ENCODE results near the gene ZNF470. TPM values are rescaled to one million over a fixed set of nuclear protein-coding genes. Genes with fewer than 3 reads are reported as not detected.

ZNF470 gene
- polyA plus RNA-seq, 1 experiment: 3.8 TPM

DNA sequence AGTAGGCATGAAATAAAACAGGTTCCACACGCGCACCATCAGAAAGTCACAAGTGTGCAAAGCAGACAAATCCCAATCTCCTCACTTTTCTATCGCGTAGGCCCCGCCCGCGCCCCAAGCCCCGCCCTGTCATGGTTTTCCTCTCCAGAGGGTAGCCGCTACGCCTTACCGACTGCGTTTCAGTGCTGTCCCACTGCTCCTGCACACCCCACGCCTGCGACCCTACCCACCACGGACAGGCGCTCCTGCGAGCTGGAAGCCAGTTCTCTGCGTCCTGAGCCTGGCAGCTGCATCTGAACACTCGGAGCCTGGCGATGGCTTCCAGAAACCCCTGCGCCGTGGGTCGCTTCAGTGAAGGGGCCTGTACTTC is 379 bp upstream of the ZNF470 start:
- CTCF ChIA-PET: no interaction called here
- no peak for DNase-seq (ENCODE audit: low read depth, low spot score)
- Histone ChIP-seq H3K27ac (ENCODE audit: low read depth, low read length) (peak overlapping the region; percentile 2), H3K27me3 (ENCODE audit: control insufficient read depth, insufficient read depth, low read length) (no peaks in the 10 kb centered on the region), H3K9me3 (ENCODE audit: control insufficient read depth, insufficient read depth, low read length) (peaks cover 56% of the 10 kb centered on the region), H3K4me3 (ENCODE audit: low read depth, low read length) (peak overlapping the region; percentile 98)
- POLR2A ChIA-PET: no interaction called here
- TF ChIP-seq, protein P1, sequence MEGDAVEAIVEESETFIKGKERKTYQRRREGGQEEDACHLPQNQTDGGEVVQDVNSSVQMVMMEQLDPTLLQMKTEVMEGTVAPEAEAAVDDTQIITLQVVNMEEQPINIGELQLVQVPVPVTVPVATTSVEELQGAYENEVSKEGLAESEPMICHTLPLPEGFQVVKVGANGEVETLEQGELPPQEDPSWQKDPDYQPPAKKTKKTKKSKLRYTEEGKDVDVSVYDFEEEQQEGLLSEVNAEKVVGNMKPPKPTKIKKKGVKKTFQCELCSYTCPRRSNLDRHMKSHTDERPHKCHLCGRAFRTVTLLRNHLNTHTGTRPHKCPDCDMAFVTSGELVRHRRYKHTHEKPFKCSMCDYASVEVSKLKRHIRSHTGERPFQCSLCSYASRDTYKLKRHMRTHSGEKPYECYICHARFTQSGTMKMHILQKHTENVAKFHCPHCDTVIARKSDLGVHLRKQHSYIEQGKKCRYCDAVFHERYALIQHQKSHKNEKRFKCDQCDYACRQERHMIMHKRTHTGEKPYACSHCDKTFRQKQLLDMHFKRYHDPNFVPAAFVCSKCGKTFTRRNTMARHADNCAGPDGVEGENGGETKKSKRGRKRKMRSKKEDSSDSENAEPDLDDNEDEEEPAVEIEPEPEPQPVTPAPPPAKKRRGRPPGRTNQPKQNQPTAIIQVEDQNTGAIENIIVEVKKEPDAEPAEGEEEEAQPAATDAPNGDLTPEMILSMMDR (IDR thresholded peaks at IDR 0.05; ENCODE audit: low read depth, low read length): no peak

GRCh38 chr19:56572589-56572988 is 5.3 kb downstream of the ZNF470 start:
- POLR2A ChIA-PET: no interaction called here
- CTCF ChIA-PET: interaction anchor here (0.7 kb wide), 1 partner anchor 17 kb away, joined by 10 read pairs; no protein-coding TSS in a partner anchor
- DNase-seq (ENCODE audit: low read depth, low spot score): no peak
- Histone ChIP-seq H3K4me3 (ENCODE audit: low read depth, low read length) (no peak overlapping the region), H3K9me3 (ENCODE audit: control insufficient read depth, insufficient read depth, low read length) (peaks cover 39% of the 10 kb centered on the region), H3K27ac (ENCODE audit: low read depth, low read length) (no peak overlapping the region), H3K27me3 (ENCODE audit: control insufficient read depth, insufficient read depth, low read length) (no peaks in the 10 kb centered on the region)
- TF ChIP-seq, protein P1 (IDR thresholded peaks at IDR 0.05; ENCODE audit: low read depth, low read length): no peak

- peaks cover 40% of the 10 kb centered on the region for H3K9me3 ChIP-seq (ENCODE audit: control insufficient read depth, insufficient read depth, low read length)
- ChIA-PET CTCF (no interaction called here), POLR2A (no interaction called here)
- no peak for DNase-seq (ENCODE audit: low read depth, low spot score)
- TF ChIP-seq, protein P1 (IDR thresholded peaks at IDR 0.05; ENCODE audit: low read depth, low read length): no peak
- no peaks in the 10 kb centered on the region for H3K27me3 ChIP-seq (ENCODE audit: control insufficient read depth, insufficient read depth, low read length)
- H3K4me3 ChIP-seq (ENCODE audit: low read depth, low read length): no peak overlapping the region
- H3K27ac ChIP-seq (ENCODE audit: low read depth, low read length): no peak overlapping the region
Observed at GRCh38 chr19:56573914-56574313, 6.6 kb downstream of the ZNF470 start.

- Histone ChIP-seq H3K4me3 (ENCODE audit: low read depth, low read length) (no peak overlapping the region), H3K27me3 (ENCODE audit: control insufficient read depth, insufficient read depth, low read length) (no peaks in the 10 kb centered on the region), H3K9me3 (ENCODE audit: control insufficient read depth, insufficient read depth, low read length) (peaks cover 31% of the 10 kb centered on the region), H3K27ac (ENCODE audit: low read depth, low read length) (no peak overlapping the region)
- POLR2A ChIA-PET: no interaction called here
- no peak for DNase-seq (ENCODE audit: low read depth, low spot score)
- TF ChIP-seq, protein P1 (IDR thresholded peaks at IDR 0.05; ENCODE audit: low read depth, low read length): no peak
- CTCF ChIA-PET: no interaction called here
Observed at GRCh38 chr19:56577719-56578602, 10.7 kb downstream of the ZNF470 start.

DNA sequence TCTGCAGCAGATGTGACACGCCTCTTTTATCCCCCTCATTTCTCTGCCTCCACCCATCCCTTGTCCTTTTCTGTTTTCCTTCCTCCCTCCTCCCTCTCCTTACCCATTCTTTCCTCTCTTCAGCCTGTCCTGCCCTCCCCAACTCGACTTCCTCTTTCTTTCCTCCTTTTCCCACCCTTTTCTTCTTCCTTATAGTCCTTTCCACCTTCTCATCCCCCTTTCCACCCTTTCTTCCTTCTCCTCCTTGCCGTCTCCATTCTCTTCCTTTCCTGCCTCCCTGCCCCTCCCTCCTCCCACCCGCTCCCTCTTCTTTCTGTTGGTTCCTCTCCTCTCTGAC is 27.1 kb downstream of the ZNF470 start:
- Histone ChIP-seq H3K27ac (ENCODE audit: low read depth, low read length) (no peak overlapping the region), H3K27me3 (ENCODE audit: control insufficient read depth, insufficient read depth, low read length) (no peaks in the 10 kb centered on the region), H3K9me3 (ENCODE audit: control insufficient read depth, insufficient read depth, low read length) (peaks cover 35% of the 10 kb centered on the region), H3K4me3 (ENCODE audit: low read depth, low read length) (peak overlapping the region; percentile 92)
- no peak for DNase-seq (ENCODE audit: low read depth, low spot score)
- TF ChIP-seq, protein P1 (IDR thresholded peaks at IDR 0.05; ENCODE audit: low read depth, low read length): no peak
- ChIA-PET POLR2A (interaction anchor here (1.0 kb wide), 1 partner anchor 116 kb away, joined by 11 read pairs; no protein-coding TSS in a partner anchor), CTCF (no interaction called here)

All from AG04450 (cell line).